ENCODE results near the gene VPS36.

GRCh38 chr13:52432456-52432855, 18.0 kb downstream of the VPS36 start:
- TF ChIP-seq TCF7 (CRISPR knock-in tag; IDR thresholded peaks at IDR 0.05; ENCODE audit: low read depth) (no peak), CTCF (IDR thresholded peaks at IDR 0.05) (no peak), NR1H2 (CRISPR knock-in tag; IDR thresholded peaks at IDR 0.05) (no peak), IRF2 (CRISPR knock-in tag; IDR thresholded peaks at IDR 0.05; ENCODE audit: borderline replicate concordance, low read depth) (no peak), ZNF317 (CRISPR knock-in tag; IDR thresholded peaks at IDR 0.05; ENCODE audit: borderline replicate concordance, low read depth) (no peak), ATF3 (CRISPR knock-in tag; conservative IDR thresholded peaks at IDR 0.05) (no peak), ELF4 (CRISPR knock-in tag; IDR thresholded peaks at IDR 0.05; ENCODE audit: low read depth) (no peak), SP1 (CRISPR knock-in tag; conservative IDR thresholded peaks at IDR 0.05) (no peak), GABPB1 (CRISPR knock-in tag; IDR thresholded peaks at IDR 0.05) (no peak), FOXJ3 (CRISPR knock-in tag; IDR thresholded peaks at IDR 0.05; ENCODE audit: borderline replicate concordance) (no peak)
- TF ChIP-seq, protein P1, sequence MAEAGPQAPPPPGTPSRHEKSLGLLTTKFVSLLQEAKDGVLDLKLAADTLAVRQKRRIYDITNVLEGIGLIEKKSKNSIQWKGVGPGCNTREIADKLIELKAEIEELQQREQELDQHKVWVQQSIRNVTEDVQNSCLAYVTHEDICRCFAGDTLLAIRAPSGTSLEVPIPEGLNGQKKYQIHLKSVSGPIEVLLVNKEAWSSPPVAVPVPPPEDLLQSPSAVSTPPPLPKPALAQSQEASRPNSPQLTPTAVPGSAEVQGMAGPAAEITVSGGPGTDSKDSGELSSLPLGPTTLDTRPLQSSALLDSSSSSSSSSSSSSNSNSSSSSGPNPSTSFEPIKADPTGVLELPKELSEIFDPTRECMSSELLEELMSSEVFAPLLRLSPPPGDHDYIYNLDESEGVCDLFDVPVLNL (CRISPR knock-in tag; IDR thresholded peaks at IDR 0.05; ENCODE audit: borderline replicate concordance, low read depth) = no peak
- TF ChIP-seq, protein P2, sequence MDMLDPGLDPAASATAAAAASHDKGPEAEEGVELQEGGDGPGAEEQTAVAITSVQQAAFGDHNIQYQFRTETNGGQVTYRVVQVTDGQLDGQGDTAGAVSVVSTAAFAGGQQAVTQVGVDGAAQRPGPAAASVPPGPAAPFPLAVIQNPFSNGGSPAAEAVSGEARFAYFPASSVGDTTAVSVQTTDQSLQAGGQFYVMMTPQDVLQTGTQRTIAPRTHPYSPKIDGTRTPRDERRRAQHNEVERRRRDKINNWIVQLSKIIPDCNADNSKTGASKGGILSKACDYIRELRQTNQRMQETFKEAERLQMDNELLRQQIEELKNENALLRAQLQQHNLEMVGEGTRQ (CRISPR knock-in tag; IDR thresholded peaks at IDR 0.05) = no peak
- TF ChIP-seq, protein P3, sequence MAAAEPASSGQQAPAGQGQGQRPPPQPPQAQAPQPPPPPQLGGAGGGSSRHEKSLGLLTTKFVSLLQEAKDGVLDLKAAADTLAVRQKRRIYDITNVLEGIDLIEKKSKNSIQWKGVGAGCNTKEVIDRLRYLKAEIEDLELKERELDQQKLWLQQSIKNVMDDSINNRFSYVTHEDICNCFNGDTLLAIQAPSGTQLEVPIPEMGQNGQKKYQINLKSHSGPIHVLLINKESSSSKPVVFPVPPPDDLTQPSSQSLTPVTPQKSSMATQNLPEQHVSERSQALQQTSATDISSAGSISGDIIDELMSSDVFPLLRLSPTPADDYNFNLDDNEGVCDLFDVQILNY (CRISPR knock-in tag; IDR thresholded peaks at IDR 0.05) = no peak

Measured in WTC11 (cell line).